ENCODE measurements around the gene FGB.

- TF ChIP-seq SIN3A (IDR thresholded peaks at IDR 0.05; ENCODE audit: borderline replicate concordance, insufficient read depth, low read depth, low read length) = no peak
- no peak for TF ChIP-seq CTCF (IDR thresholded peaks at IDR 0.05)
Observed at GRCh38 chr4:154565704-154566103, 2.9 kb downstream of the FGB start.
